Measurements from ENCODE around the gene ACADVL. TPM values are rescaled to one million over a fixed set of nuclear protein-coding genes. Genes with fewer than 3 reads are reported as not detected.

ACADVL gene
- total and polyA plus RNA-seq, 7 donors: 211 to 587 (median 353) TPM

- TF ChIP-seq POLR2AphosphoS5 (IDR thresholded peaks at IDR 0.05): no peak
- no peak for TF ChIP-seq EP300 (IDR thresholded peaks at IDR 0.05)
- TF ChIP-seq CTCF (IDR thresholded peaks at IDR 0.05): no peak
- TF ChIP-seq POLR2A (IDR thresholded peaks at IDR 0.05): no peak
- H3K9me3 ChIP-seq: no peaks in the 10 kb centered on the region
- H3K27ac ChIP-seq: no peak overlapping the region
- H3K4me1 ChIP-seq: peaks cover 0 to 39% (median 36%) of the 10 kb centered on the region in 4 donors
- no peaks in the 10 kb centered on the region for H3K27me3 ChIP-seq
- intact Hi-C loops (cut with DNase I): no loop called here
- no peak overlapping the region for H3K4me3 ChIP-seq
- H3K36me3 ChIP-seq: peaks cover 15 to 35% (median 25%) of the 10 kb centered on the region in 4 donors
- DNase-seq: no peak
- WGBS, 2 donors: 91 to 94% methylated on average over 5 of the region's 5 CpGs
Observed at GRCh38 chr17:7246779-7247178, 27.0 kb downstream of the ACADVL start.

- 69 to 80% methylated on average over 4 of the region's 4 CpGs for WGBS, 2 donors
- Histone ChIP-seq H3K4me1 (peaks cover 0 to 43% (median 38%) of the 10 kb centered on the region in 4 donors), H3K9me3 (no peaks in the 10 kb centered on the region), H3K4me3 (no peak overlapping the region), H3K27me3 (no peaks in the 10 kb centered on the region), H3K27ac (no peak overlapping the region), H3K36me3 (peaks cover 15 to 32% (median 25%) of the 10 kb centered on the region in 4 donors)
- intact Hi-C loops (cut with DNase I): no loop called here
- no peak for DNase-seq
- TF ChIP-seq POLR2A (IDR thresholded peaks at IDR 0.05): no peak
- no peak for TF ChIP-seq EP300 (IDR thresholded peaks at IDR 0.05)
- TF ChIP-seq CTCF (IDR thresholded peaks at IDR 0.05): no peak
Observed at GRCh38 chr17:7248796-7249195, 29.1 kb downstream of the ACADVL start.

- no peak for TF ChIP-seq POLR2AphosphoS5 (IDR thresholded peaks at IDR 0.05)
- no peak for TF ChIP-seq CTCF (IDR thresholded peaks at IDR 0.05)
- no peak for TF ChIP-seq EP300 (IDR thresholded peaks at IDR 0.05)
- TF ChIP-seq POLR2A (IDR thresholded peaks at IDR 0.05): no peak
- H3K4me3 ChIP-seq: no peak overlapping the region
- H3K27ac ChIP-seq: no peak overlapping the region
- H3K9me3 ChIP-seq: no peaks in the 10 kb centered on the region
- H3K4me1 ChIP-seq: peaks cover 0 to 43% (median 35%) of the 10 kb centered on the region in 4 donors
- H3K27me3 ChIP-seq: no peaks in the 10 kb centered on the region
- WGBS, 2 donors: 90% methylated on average over 6 of the region's 6 CpGs
- DNase-seq: no peak
- intact Hi-C loops (cut with DNase I): no loop called here
- H3K36me3 ChIP-seq: peaks cover 15 to 30% (median 21%) of the 10 kb centered on the region in 4 donors
Observed at GRCh38 chr17:7249214-7249613, 29.5 kb downstream of the ACADVL start.

GRCh38 chr17:7249830-7250229 is 30.1 kb downstream of the ACADVL start:
- TF ChIP-seq POLR2AphosphoS5 (IDR thresholded peaks at IDR 0.05) (no peak), POLR2A (IDR thresholded peaks at IDR 0.05) (no peak), EP300 (IDR thresholded peaks at IDR 0.05) (no peak), CTCF (IDR thresholded peaks at IDR 0.05) (no peak)
- Histone ChIP-seq H3K27ac (peak overlapping the region in 3 of 4 donors; percentile 97 to 99 (median 98)), H3K4me1 (peaks cover 0 to 43% (median 35%) of the 10 kb centered on the region in 4 donors), H3K36me3 (peaks cover 14 to 30% (median 23%) of the 10 kb centered on the region in 4 donors), H3K27me3 (no peaks in the 10 kb centered on the region), H3K9me3 (no peaks in the 10 kb centered on the region), H3K4me3 (peak overlapping the region; percentile 79 to 99 (median 88))
- DNase-seq: no peak
- intact Hi-C loops (cut with DNase I): loop anchor here (2.0 to 10.0 kb wide), 2 partner anchors 47 to 315 kb away; partner anchors contain the start of gene SENP3
- 75 to 80% methylated on average over 7 of the region's 7 CpGs for WGBS, 2 donors

All from sigmoid colon (tissue), 7 donors.